GM19452 (cell line): ENCODE results near the gene SND1.
"Not testable (repeated sequence)": the region's sequence is repeated elsewhere in the genome, so short reads cannot be mapped to it uniquely, and the experiment has no call there.

Source experiments
- ATAC-seq: cut with Tn5 transposase; IDR thresholded peaks from one replicate; pipeline ENCODE4 v1.9.1; 2021; ENCODE audit not compliant: unreplicated experiment

The SND1 gene

DNA sequence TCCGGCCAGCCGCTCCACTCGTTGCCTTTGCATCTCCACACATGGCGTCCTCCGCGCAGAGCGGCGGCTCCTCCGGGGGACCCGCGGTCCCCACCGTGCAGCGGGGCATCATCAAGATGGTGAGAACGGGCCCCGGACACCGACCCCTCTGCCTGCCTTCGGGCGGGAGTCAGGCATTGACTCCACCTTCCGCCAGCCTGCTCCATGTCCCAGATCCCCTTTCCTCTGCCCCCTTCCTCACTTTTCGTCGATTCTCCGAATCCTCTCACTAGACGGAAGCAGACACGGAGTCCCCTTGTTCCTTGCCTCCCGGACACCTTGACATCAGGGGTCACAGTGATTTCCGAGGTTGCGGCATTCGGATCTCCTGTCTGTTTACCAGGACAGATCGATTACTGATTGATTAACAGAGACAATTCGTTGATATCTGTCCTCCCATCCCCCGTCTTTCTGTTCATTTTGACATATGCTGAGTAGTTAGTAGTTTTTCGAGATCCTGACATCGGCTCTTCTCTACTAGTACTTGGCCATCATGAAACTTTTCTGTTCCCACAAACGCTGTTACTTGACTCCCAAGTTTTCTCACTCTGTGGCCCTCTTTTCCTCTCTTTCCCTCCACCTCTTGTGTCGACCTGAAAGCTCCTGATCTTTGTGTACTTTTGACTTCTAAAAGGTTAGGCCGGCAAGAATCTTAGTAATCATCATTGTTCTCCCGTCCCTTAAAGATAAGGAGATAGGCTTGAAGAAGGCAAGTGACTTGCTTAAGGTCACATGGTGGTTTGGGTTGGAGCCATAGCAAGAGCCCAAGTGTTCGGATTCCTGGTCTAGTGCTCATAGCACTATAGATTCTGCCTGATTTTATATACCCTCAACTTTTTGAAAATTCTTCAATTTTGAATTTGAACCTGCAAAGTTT, 597 bp downstream of the SND1 start:
- peak; percentile 13 for ATAC-seq

DNA sequence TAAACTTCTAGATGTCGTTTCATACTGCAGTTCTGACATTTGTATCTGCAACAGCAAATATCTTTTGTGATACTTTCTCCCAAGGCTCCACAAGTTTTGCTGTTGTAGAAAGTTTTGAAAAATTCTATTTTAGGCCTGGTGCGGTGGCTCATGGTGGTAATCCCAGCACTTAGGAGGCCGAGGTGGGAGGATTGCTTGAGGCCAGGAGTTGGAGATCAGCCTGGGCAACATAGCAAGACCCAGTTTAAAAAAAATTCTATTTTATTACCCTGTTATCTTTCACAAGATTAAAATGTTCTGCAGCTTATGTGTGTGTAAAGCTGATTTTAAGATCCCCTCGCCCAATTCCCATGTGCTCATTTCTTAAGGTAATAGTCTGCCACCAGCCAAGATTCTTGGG, 1.4 kb downstream of the SND1 start:
- ATAC-seq: no peak

DNA sequence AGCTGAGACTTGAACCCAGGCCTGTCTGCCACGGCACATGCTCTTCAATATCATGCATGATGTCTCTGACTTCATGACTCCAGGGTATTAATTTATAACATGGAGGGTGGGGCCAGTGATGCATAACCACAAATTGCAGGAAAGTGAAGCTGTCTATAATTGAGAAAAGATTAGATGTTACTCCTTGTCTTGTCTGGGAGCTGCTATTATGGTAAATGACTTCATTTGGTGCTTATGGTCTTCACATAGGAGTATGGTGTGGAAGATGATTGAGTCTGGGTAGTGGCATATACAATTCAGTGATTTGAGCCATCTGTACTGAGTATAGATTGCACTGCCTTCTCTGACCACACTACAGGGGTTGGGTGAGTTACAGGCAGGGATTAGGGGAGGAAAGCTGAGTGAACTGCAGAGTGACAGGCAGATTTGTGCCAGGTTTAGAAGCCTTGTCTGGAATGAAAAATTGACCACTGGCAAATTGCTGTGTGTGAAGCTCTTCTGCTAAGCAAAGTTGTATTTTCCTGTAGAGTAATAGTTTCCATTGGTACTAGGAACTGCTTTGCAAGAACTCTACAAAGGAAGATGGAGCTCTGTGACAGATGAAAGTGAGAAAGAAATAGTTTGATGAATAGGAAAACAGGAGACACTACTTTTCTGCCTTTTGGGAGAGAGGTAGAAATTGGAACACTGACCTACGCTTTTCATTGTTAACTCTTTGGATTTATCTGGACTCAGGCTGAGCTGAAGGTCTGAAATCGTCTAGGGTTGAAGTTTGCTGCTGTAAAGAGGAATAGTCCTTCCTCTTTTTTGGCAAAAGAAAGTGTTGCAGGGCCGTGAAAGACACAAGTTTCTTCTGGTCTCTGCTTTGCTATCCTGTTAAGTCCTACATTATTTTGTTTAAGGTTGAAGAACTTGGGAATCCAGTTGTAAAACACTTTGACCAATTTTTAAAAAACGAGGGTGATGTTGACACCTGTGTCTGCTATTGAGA, 2.7 kb downstream of the SND1 start:
- no peak for ATAC-seq

DNA sequence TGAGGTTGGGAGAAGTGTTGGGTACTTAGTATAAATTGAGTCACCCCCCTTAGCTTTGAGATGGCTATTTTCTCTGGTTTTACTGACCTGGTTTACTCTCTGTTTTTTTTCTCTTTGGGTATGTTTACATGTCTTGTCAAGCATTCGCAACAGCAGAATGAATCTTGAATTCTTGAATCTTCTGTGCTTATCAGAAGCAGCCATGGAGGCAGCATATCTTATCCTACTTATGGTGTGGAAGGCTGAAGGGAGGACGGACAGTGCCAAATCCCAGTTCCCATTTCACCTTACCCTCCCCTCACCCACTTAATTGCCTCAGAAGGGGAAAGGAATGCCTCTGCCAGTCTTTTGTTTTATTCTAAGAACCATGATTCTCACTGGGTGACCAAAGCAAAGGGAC, 3.7 kb downstream of the SND1 start:
- no peak for ATAC-seq

DNA sequence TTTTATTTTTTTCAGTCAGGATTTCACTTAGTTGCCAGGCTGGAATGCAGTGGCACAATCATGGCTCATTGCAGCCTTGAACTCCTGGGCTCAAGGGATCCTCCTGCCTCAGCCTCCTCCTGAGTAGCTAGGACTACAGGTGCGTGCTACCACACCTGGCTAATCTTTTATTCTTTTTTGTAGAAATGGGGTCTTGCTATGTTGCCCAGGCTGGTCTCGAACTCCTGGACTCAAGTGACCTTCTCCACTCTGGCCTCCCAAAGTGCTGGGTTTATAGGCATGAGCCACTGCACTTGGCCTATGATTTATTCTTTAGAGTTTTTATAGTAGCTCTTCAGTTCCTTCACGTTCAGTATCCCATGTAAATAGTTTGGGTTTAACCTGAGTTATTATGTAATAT, 5.5 kb downstream of the SND1 start:
- ATAC-seq: no peak

DNA sequence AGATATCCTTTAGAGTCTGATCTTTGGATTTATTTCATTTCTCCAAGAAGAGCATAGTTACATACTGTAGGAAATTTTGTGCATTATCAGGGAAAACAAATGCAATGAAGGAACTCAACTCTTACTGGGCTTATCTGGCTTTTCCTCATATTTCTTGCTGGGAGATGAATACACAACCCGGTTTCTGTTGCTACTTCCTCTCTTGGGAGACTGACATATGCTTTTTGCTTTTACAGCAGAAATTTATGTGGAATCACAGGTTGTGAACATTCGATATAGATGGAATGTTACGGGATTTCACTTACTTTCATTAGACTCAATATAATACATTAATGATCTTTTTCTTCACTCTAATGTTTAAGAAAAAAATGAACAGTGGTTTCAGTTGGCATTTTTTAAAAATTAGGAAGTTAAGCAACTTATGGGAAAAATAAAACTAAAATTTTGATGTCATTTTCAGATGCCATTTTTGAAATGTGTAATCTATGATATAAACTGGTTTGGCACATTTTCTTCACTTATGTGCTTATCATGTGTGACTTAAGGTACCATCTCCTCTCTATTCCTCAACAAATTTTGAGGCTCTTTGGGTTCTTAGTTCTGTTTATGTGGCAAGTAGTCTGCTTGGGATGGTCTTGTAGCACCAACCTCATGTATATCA, 7.1 kb downstream of the SND1 start:
- ATAC-seq: no peak

DNA sequence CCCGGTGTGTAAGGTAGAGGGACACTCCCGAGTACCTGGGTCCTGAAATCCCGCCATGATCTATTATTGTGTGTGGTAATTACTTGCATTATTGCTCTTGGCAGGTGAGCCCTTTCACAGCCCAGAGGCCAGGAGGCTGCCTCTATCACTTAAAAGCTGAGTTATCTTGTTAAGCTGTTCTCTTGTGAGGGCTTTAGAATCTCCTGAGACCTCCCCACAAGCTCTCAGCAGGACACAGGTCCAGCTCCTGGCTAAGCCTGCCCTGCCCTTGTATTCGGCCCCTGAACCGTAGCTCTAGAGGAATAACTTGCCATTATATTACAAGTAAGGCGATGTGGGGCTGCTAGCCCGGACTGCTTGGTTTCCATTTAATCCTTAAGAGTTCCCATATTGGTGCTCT, 13.9 kb downstream of the SND1 start:
- no peak for ATAC-seq

DNA sequence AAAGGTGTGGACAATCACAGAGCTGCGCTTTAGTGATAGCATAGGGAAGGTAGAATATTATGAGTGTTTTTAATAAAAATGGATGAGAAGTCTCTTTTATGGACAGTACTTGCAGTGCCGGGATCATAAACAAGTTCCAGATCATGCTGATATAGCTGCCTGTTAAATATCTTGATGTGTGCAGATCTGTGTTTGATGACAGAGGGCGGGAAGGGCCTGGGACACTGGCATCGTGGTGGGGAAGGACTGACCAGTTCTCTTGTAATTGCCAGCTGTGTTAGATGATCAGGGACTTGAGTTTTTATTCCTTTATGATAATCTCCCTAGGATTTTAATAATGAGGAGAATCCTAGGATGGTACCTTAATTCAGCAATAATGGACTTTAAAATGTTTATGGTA, 14.6 kb downstream of the SND1 start:
- ATAC-seq: no peak

DNA sequence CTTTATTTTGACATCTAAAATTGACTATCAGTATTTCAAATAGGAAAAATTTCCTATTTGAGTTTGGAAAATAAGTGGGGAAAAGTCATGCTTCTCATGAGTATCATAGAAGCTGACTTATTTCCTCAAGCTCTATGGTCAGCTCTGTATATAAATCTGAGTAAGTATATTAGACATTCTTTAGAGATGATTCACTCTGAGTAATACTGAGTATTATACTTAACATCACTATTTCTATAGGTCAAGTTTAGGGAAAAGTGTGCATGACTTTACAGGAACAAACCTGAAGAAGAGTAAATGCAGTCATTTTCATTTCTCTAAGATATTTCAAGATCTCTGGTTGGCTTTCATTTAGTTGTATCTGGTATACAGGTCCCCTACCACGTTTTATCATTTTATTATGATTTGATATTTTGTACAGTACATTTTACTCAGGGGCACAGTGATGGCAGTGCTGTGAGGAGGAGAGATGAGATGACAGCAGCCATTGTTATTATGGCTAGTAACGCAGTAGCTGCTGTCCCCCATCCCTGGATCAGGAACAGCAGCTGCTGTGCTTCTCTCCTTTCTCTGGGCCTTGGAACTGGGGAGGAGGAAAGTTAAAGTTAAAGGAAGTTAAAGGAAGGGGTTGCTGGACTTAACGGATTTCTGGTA, 15.2 kb downstream of the SND1 start:
- no peak for ATAC-seq

DNA sequence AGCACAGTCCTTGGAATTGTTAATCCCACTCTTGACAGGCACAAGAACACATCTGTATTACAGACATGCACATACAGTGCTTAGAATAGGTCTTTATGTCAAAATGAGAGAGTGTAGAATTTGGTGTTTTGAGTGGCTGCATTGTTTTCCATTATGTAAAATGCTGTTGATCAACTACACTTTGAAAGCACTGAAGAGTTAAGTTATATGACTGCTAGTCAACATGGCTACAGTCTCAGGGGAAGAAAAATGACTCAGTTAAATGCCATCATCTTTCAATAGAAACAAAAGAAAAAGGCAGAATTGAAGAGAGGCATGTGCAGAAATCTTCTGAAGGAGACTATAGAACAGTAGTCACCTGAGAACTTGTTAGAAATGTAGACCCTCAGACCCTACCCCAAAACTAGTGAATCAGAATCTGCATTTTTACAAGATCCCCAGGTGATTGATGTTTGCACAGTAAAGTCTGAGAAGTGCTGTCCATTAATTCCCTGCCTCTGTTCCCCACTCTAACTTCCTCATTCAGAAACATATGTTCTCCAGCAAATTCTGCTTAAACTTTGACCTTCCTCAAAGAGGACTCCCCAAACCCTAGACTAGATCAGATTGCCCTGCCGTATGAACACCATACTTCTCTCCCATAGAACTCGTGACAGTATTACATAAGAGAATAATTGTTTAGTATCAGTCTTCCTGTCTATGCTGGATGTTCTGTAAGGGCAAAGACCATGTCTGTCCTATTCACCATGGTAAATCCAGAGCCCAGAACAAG, 16.0 kb downstream of the SND1 start:
- ATAC-seq: no peak

DNA sequence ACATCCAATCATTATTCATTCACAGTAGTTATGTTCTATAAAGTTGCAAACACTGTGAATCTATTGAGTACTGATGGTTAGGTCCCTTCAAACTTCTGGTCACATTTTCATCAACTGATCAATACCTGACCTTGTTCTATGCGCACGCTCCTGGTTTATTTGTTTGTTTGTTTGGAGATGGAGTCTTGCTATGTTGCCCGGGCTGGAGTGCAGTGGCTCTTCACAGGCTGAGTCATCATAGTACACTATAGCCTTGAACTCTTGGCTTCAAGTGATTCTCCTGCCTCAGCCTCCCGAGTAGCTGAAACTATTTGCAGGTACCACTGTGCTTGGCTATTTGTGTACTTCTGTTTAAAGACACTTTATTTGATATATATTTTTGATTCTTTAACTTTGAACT, 19.3 kb downstream of the SND1 start:
- no peak for ATAC-seq

DNA sequence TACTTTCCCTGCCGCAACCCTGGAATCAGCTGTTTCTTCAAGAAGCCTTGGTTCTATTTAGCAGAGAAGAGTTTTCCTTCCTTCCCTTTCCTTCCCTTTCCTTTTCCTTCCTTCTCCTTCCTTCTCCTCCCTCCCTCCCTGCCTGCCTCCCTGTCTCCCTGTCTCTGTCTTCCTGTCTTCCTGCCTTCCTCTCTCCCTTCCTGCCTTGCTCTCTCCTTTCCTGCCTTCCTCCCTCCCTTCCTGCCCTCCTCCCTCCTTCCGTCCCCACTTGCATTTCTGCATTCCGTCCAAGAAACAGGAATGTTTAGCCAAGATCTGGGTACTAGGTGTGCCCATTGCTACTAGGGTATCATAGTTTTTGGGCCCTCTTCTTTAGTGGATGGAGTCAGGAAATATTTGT, 21.9 kb downstream of the SND1 start:
- no peak for ATAC-seq

DNA sequence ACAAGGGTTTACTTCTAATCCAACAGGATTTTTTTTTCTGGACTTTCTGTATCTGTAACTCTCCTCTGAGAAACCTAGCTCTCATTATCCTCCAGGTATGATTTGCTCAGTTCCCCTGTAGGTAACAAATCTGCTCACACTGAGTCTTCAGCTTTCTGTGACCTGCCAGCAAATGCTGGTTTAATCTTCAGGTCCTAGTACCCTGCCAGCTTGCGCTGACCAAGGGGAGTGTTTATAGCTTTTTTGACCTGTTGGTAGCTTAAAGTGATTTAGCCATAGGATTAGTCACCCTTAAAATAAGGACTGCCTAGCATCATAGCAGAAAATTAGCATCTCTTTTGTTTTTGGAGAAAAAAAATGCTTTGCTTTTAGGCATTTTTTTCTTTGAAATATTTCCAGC, 22.4 kb downstream of the SND1 start:
- no peak for ATAC-seq

DNA sequence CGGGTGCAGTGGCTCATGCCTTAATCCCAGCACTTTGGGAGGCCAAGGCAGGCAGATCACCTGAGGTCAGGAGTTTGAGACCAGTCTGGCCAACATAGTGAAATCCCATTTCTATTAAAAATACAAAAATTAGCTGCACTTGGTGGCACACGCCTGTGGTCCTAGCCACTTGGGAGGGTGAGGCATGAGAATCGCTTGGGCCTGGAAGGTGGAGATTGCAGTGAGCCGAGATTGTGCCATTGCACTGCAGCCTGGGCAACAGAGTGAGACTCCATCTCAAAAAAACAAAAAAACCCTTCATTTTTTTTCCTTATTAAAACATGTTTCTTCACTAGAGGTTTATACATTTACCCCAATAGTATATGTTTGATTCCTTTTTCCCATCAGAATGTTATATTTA, 22.9 kb downstream of the SND1 start:
- ATAC-seq: not testable (repeated sequence)

DNA sequence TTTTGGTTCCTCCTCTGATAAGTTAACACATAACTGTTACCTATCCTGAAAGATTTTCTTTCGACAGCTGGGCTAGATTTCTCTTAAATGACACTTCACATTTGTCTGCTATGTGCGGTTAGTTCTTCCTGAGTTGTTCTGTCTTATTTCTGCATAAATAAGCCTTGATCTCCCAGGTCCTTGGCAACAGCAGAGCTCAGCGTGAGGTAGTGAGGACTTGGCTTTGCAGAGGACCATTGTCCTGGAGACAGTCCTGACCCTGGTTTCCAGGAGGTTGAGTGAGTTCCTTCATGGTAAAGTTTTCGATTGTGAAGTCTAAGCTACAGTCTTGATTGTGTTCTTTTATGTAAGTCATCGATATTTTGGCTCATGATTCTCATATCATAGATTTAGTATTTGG, 23.7 kb downstream of the SND1 start:
- ATAC-seq: no peak

DNA sequence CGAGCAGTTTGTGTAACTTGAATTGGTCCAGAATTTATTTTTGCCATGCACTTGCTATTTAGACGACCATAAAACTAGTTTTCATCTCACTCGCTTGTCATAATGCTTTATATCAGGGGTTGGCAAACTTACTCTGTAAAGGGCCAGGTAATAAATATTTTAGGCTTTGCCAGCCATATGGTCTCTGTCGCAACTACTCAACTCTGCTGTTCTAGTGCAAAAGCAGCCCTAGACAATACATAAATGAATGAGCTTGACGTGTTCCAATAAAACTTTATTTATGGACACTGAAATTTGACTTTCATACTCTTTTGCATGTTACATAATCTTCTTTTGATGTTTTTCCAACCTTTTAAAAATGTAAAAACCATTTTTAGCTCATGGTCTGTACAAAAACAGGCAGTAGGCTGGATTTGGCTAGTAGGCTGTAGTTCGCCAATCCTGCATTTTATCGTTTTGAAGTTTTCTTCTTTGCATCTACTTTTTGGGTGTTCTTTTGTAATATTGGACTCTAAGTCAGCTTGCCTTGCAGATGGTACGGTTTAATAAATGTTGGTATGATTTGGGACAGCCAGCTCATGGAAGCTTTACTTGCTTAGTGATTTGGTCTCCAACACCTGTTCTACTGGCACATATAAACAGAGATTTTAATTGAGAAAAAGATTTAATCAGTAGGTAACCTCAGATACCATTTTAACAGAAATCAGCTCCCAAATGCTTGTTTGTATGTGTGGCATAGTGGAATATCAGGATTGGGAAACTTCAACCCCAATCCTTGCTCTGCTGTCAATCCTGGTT, 25.6 kb downstream of the SND1 start:
- no peak for ATAC-seq

DNA sequence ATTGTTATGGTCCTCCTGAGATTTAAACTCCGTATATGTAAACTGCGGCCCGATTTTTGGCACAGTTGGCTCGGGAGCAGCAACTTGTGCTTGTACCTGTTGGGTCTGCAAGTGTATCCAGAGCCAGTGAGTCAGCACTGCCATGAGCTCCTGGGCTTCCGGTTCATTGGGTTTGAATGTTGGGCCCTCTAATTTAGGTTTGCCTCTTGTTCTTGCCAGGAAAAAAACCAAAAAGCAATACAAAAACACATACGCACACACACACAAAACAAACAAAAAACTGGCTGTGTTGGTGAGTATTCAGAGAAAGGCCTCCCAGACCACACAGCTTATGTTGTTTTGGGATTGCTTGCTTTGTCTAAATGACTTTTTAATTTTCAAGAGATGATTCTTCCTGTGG, 26.3 kb downstream of the SND1 start:
- no peak for ATAC-seq

DNA sequence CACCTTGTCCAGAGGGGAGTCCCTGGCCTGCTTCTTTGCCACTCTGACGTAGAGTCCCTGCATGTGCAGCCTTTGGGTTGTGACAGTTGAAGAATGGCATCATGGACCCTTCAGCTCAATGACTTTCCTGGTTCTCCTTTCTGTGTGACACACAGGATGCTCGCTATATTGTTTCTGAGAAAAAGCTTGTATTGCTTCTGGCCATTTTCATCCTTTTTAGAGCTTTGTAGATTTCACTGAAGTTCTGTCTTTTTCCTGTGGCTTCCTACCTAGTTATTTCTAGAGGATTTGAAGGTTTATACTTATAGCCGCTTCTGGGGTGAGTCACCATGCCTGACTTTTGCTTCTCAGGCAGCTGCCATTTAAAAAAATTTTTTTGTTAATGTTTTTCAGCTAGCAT, 27.0 kb downstream of the SND1 start:
- peak; percentile 79 for ATAC-seq

DNA sequence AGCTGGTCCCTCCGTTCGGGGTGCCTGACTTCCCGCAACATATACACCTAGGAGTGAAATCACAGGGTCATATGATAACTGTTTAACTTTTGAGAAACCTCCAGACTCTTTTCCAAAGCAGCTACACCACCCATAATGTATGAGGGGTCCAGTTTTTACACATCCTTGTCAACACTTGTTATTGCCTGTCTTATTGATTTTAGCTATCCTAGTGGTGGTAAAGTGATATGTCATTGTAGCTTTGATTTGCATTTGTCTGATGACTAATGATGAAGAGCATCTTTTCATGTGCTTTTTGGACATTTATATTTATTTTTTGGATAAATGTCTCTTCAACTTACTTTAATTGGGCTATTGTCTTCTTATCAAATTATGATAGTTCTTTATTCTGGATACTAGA, 29.0 kb downstream of the SND1 start:
- ATAC-seq: no peak
